Measurements from ENCODE around the gene PTCHD1. TPM values are rescaled to one million over a fixed set of nuclear protein-coding genes. Genes with fewer than 3 reads are reported as not detected.

Gene PTCHD1
- total and polyA plus RNA-seq, 2 donors (not counting 1 experiment from before 2014, with no cell fraction given) = under 0.01 TPM; not detected in 1

DNA sequence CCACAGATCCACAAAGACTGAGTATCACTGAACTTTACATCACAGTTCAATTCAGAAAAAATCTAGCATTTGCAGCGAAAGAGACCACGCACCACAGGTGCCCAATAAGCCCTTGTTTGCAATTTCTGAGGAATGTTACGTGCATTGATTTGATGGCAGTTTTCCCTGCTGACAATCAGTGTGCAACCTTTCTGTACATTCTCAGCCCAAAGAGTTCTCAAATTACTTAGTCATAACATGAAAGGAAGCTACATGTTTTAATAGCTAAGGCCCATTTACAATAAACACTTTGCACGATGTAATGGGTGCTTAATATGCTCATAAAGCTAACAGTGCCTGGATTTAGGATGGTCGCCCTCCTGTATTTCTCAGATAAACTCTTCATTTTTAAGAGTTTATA is 47.9 kb downstream of the PTCHD1 start:
- Histone ChIP-seq H3K9me3 (ENCODE audit: control insufficient read depth, insufficient read depth, low read depth, low read length) (no peaks in the 10 kb centered on the region), H2AFZ (ENCODE audit: low read length) (no peak overlapping the region), H3K27me3 (ENCODE audit: control insufficient read depth, insufficient read depth, low read length) (no peaks in the 10 kb centered on the region), H3K36me3 (ENCODE audit: control insufficient read depth, insufficient read depth, low read length) (no peaks in the 10 kb centered on the region), H3K9ac (ENCODE audit: insufficient read depth, low read length) (no peak overlapping the region), H3K4me2 (ENCODE audit: extremely low read depth, insufficient read depth, low read length) (no peak overlapping the region), H3K79me2 (ENCODE audit: control insufficient read depth, insufficient read depth, low read length) (no peaks in the 10 kb centered on the region), H4K20me1 (ENCODE audit: control insufficient read depth, extremely low read depth, insufficient read depth, low read length) (no peaks in the 10 kb centered on the region), H3K4me1 (ENCODE audit: control insufficient read depth, extremely low read depth, insufficient read depth, low read length) (no peaks in the 10 kb centered on the region), H3K4me3 (replicated peaks in 1 of 4; ENCODE audit: control extremely low read depth in 1 of 4, insufficient read depth in 1 of 4, low read depth in 3 of 4, low read length in 4 of 4) (no peak overlapping the region), H3K27ac (ENCODE audit: insufficient read depth, low read length) (no peak overlapping the region)
- DNase-seq (ENCODE audit: low read depth in 2 of 2) = no peak
- TF ChIP-seq EZH2 (IDR thresholded peaks at IDR 0.05; ENCODE audit: low read length, missing control alignments) = no peak
- TF ChIP-seq, protein P1, sequence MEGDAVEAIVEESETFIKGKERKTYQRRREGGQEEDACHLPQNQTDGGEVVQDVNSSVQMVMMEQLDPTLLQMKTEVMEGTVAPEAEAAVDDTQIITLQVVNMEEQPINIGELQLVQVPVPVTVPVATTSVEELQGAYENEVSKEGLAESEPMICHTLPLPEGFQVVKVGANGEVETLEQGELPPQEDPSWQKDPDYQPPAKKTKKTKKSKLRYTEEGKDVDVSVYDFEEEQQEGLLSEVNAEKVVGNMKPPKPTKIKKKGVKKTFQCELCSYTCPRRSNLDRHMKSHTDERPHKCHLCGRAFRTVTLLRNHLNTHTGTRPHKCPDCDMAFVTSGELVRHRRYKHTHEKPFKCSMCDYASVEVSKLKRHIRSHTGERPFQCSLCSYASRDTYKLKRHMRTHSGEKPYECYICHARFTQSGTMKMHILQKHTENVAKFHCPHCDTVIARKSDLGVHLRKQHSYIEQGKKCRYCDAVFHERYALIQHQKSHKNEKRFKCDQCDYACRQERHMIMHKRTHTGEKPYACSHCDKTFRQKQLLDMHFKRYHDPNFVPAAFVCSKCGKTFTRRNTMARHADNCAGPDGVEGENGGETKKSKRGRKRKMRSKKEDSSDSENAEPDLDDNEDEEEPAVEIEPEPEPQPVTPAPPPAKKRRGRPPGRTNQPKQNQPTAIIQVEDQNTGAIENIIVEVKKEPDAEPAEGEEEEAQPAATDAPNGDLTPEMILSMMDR (conservative IDR thresholded peaks at IDR 0.05 in 1 of 2, IDR thresholded peaks at IDR 0.05 in 1 of 2; ENCODE audit: low read depth in 1 of 2, low read length in 2 of 2) = no peak

DNA sequence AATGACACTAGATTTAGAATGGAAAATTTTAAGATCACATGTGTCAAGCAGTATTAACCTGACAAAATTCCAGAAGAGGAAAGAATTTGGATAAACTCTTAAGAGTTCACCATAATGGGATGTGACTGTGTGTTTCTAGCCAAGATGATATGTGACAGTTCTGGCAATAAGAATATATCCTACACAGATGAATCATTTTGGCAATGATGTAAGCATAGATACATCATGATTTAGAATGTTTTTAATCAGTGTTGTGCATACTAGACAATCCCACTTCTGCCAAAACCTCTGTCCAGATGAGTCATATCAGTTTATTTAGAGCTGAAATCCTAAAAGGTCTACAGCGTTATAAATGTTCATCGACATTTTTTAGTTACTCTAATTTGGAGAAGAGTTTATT is 48.8 kb downstream of the PTCHD1 start:
- DNase-seq (ENCODE audit: low read depth in 2 of 2) = peak; percentile 49 to 81
- Histone ChIP-seq H3K79me2 (ENCODE audit: control insufficient read depth, insufficient read depth, low read length) (no peaks in the 10 kb centered on the region), H2AFZ (ENCODE audit: low read length) (no peak overlapping the region), H3K4me1 (ENCODE audit: control insufficient read depth, extremely low read depth, insufficient read depth, low read length) (no peaks in the 10 kb centered on the region), H3K27ac (ENCODE audit: insufficient read depth, low read length) (no peak overlapping the region), H3K9ac (ENCODE audit: insufficient read depth, low read length) (no peak overlapping the region), H4K20me1 (ENCODE audit: control insufficient read depth, extremely low read depth, insufficient read depth, low read length) (no peaks in the 10 kb centered on the region), H3K27me3 (ENCODE audit: control insufficient read depth, insufficient read depth, low read length) (no peaks in the 10 kb centered on the region), H3K4me3 (replicated peaks in 1 of 4; ENCODE audit: control extremely low read depth in 1 of 4, insufficient read depth in 1 of 4, low read depth in 3 of 4, low read length in 4 of 4) (no peak overlapping the region), H3K36me3 (ENCODE audit: control insufficient read depth, insufficient read depth, low read length) (no peaks in the 10 kb centered on the region), H3K9me3 (ENCODE audit: control insufficient read depth, insufficient read depth, low read depth, low read length) (no peaks in the 10 kb centered on the region), H3K4me2 (ENCODE audit: extremely low read depth, insufficient read depth, low read length) (no peak overlapping the region)
- TF ChIP-seq EZH2 (IDR thresholded peaks at IDR 0.05; ENCODE audit: low read length, missing control alignments) = no peak
- TF ChIP-seq, protein P1 (conservative IDR thresholded peaks at IDR 0.05 in 1 of 2, IDR thresholded peaks at IDR 0.05 in 1 of 2; ENCODE audit: low read depth in 1 of 2, low read length in 2 of 2) = no peak

DNA sequence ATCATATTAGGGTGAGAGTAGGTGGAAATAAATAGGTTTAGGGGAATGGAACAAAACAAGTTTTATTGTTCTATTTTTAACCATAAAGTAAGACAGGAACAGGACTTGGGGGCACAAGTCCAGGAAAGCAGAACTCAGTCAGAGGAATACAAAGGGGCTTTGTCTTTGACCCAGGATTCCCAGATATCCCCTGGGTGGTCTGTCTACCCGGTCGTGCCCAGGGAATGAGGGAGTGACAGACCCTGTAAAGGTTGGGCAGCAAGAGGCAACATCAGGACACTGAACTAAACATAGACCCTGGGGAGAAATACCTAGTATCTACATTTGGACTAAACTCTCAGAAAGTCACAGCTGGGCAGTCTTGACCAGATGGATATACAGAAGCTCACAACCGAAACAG is 50.6 kb downstream of the PTCHD1 start:
- no peak for DNase-seq (ENCODE audit: low read depth in 2 of 2)
- TF ChIP-seq EZH2 (IDR thresholded peaks at IDR 0.05; ENCODE audit: low read length, missing control alignments) = no peak
- TF ChIP-seq, protein P1 (conservative IDR thresholded peaks at IDR 0.05 in 1 of 2, IDR thresholded peaks at IDR 0.05 in 1 of 2; ENCODE audit: low read depth in 1 of 2, low read length in 2 of 2) = no peak

More for the DNA sequence above, 50.6 kb downstream of the PTCHD1 start:
- Histone ChIP-seq H3K4me2 (ENCODE audit: extremely low read depth, insufficient read depth, low read length) (no peak overlapping the region), H3K9ac (ENCODE audit: insufficient read depth, low read length) (no peak overlapping the region), H3K79me2 (ENCODE audit: control insufficient read depth, insufficient read depth, low read length) (no peaks in the 10 kb centered on the region), H3K27ac (ENCODE audit: insufficient read depth, low read length) (no peak overlapping the region), H3K4me1 (ENCODE audit: control insufficient read depth, extremely low read depth, insufficient read depth, low read length) (no peaks in the 10 kb centered on the region), H3K4me3 (replicated peaks in 1 of 4; ENCODE audit: control extremely low read depth in 1 of 4, insufficient read depth in 1 of 4, low read depth in 3 of 4, low read length in 4 of 4) (no peak overlapping the region), H2AFZ (ENCODE audit: low read length) (no peak overlapping the region), H4K20me1 (ENCODE audit: control insufficient read depth, extremely low read depth, insufficient read depth, low read length) (no peaks in the 10 kb centered on the region), H3K9me3 (ENCODE audit: control insufficient read depth, insufficient read depth, low read depth, low read length) (no peaks in the 10 kb centered on the region), H3K36me3 (ENCODE audit: control insufficient read depth, insufficient read depth, low read length) (no peaks in the 10 kb centered on the region), H3K27me3 (ENCODE audit: control insufficient read depth, insufficient read depth, low read length) (no peaks in the 10 kb centered on the region)
